ENCODE results near the gene MAP3K7. TPM values are rescaled to one million over a fixed set of nuclear protein-coding genes. Genes with fewer than 3 reads are reported as not detected.

MAP3K7 gene
- total and polyA plus RNA-seq, 4 donors = 5.5 to 17.2 (median 11.5) TPM

DNA sequence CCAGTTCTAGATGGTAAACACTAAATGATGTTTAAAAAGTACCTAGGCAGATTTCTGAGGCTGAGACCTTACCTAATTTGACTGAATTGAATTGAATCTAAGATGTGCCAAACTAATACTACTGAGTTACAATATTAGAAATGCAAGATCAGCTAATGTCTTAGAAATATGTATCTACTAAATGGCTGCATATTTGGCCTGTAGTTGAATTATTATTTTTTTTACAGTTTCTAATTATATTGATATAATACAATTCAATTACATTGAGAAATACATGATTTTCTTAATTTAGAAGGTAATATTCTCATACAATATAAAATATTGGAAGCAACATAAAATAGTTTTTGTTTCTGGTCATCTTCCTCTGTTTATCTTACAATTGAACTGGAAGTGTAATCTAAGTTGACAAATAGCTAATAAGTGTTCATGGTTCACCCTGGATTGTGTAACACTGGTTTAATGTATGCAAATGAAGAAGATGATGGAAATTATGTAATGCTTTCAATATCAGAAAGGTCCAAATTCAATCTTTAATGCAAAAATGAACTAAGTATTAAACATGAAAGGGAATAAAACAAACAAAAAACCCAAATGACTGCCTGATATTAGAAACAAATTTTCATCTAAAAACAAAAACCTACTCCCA lies 2.9 kb downstream of the MAP3K7 start:
- H3K36me3 ChIP-seq (ENCODE audit: control insufficient read depth in 4 of 4, insufficient read depth in 3 of 4, low read depth in 1 of 4, low read length in 3 of 4) = no peaks in the 10 kb centered on the region
- no peak overlapping the region for H3K27ac ChIP-seq (ENCODE audit: low read depth in 1 of 2, low read length in 2 of 2)
- no peak overlapping the region for H3K9ac ChIP-seq (ENCODE audit: low read depth in 1 of 2, low read length in 2 of 2)
- peaks cover 4 to 28% (median 21%) of the 10 kb centered on the region in 4 donors for H3K4me1 ChIP-seq (ENCODE audit: control insufficient read depth in 4 of 4, insufficient read depth in 4 of 4, low read length in 3 of 4)
- no peaks in the 10 kb centered on the region for H3K9me3 ChIP-seq (ENCODE audit: control insufficient read depth in 4 of 4, low read length in 3 of 4)
- no peak overlapping the region for H3K4me3 ChIP-seq (ENCODE audit: low read depth in 1 of 3, low read length in 3 of 3)
- no peaks in the 10 kb centered on the region for H3K27me3 ChIP-seq (ENCODE audit: control insufficient read depth in 4 of 4, insufficient read depth in 4 of 4, low read length in 3 of 4)
- TF ChIP-seq, protein P1, sequence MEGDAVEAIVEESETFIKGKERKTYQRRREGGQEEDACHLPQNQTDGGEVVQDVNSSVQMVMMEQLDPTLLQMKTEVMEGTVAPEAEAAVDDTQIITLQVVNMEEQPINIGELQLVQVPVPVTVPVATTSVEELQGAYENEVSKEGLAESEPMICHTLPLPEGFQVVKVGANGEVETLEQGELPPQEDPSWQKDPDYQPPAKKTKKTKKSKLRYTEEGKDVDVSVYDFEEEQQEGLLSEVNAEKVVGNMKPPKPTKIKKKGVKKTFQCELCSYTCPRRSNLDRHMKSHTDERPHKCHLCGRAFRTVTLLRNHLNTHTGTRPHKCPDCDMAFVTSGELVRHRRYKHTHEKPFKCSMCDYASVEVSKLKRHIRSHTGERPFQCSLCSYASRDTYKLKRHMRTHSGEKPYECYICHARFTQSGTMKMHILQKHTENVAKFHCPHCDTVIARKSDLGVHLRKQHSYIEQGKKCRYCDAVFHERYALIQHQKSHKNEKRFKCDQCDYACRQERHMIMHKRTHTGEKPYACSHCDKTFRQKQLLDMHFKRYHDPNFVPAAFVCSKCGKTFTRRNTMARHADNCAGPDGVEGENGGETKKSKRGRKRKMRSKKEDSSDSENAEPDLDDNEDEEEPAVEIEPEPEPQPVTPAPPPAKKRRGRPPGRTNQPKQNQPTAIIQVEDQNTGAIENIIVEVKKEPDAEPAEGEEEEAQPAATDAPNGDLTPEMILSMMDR (IDR thresholded peaks at IDR 0.05; ENCODE audit: low read depth, low read length, missing input control) = no peak
- no peak for TF ChIP-seq TAF1 (conservative IDR thresholded peaks at IDR 0.05)
- TF ChIP-seq, protein P2, sequence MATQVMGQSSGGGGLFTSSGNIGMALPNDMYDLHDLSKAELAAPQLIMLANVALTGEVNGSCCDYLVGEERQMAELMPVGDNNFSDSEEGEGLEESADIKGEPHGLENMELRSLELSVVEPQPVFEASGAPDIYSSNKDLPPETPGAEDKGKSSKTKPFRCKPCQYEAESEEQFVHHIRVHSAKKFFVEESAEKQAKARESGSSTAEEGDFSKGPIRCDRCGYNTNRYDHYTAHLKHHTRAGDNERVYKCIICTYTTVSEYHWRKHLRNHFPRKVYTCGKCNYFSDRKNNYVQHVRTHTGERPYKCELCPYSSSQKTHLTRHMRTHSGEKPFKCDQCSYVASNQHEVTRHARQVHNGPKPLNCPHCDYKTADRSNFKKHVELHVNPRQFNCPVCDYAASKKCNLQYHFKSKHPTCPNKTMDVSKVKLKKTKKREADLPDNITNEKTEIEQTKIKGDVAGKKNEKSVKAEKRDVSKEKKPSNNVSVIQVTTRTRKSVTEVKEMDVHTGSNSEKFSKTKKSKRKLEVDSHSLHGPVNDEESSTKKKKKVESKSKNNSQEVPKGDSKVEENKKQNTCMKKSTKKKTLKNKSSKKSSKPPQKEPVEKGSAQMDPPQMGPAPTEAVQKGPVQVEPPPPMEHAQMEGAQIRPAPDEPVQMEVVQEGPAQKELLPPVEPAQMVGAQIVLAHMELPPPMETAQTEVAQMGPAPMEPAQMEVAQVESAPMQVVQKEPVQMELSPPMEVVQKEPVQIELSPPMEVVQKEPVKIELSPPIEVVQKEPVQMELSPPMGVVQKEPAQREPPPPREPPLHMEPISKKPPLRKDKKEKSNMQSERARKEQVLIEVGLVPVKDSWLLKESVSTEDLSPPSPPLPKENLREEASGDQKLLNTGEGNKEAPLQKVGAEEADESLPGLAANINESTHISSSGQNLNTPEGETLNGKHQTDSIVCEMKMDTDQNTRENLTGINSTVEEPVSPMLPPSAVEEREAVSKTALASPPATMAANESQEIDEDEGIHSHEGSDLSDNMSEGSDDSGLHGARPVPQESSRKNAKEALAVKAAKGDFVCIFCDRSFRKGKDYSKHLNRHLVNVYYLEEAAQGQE (IDR thresholded peaks at IDR 0.05) = no peak
- DNase-seq (ENCODE audit: low spot score) = no peak

DNA sequence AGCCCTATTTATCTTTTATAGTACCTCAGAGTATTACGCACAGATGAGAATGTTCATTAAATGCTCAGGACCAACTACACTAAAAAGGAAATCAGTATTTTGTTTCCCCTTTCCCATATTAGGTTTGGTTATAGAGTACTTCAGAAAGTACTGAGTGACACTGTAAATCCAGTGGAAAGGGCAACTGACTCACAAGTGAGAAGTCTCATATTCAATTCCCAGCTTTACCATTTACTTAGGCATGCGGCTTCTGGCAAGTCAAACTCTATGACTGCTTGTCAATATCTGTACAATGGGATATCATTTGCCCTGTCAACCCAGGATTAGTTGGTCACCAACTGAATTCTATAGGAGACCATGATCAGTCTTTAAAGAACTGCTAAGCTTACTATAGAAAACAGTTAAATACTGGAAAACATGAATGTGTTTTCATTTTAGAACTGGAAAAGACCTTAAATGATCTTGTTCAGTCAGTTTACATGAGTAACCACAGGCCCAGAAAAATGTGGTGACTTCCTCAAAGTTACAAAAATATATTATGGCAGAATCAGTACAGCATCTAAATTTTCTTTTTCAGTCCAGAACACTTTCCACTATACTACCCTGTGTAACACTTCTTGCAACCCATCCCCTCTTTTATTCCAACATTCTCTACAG lies 3.6 kb downstream of the MAP3K7 start:
- no peak overlapping the region for H3K4me3 ChIP-seq (ENCODE audit: low read depth in 1 of 3, low read length in 3 of 3)
- TF ChIP-seq EGR1 (IDR thresholded peaks at IDR 0.05; ENCODE audit: low read depth in 2 of 2) (no peak), HNF4A (conservative IDR thresholded peaks at IDR 0.05) (no peak), TAF1 (conservative IDR thresholded peaks at IDR 0.05) (no peak), FOXA2 (IDR thresholded peaks at IDR 0.05) (no peak), JUND (IDR thresholded peaks at IDR 0.05) (no peak), GABPA (IDR thresholded peaks at IDR 0.05 in 1 of 2, conservative IDR thresholded peaks at IDR 0.05 in 1 of 2) (no peak), YY1 (IDR thresholded peaks at IDR 0.05) (no peak), NR2F2 (IDR thresholded peaks at IDR 0.05) (no peak), HNF4G (IDR thresholded peaks at IDR 0.05) (no peak), SP1 (IDR thresholded peaks at IDR 0.05) (no peak), FOXA1 (IDR thresholded peaks at IDR 0.05) (no peak)
- TF ChIP-seq, protein P3, sequence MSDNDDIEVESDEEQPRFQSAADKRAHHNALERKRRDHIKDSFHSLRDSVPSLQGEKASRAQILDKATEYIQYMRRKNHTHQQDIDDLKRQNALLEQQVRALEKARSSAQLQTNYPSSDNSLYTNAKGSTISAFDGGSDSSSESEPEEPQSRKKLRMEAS (IDR thresholded peaks at IDR 0.05) = no peak
- TF ChIP-seq, protein P4, sequence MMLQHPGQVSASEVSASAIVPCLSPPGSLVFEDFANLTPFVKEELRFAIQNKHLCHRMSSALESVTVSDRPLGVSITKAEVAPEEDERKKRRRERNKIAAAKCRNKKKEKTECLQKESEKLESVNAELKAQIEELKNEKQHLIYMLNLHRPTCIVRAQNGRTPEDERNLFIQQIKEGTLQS (IDR thresholded peaks at IDR 0.05) = no peak
- TF ChIP-seq, protein P5, sequence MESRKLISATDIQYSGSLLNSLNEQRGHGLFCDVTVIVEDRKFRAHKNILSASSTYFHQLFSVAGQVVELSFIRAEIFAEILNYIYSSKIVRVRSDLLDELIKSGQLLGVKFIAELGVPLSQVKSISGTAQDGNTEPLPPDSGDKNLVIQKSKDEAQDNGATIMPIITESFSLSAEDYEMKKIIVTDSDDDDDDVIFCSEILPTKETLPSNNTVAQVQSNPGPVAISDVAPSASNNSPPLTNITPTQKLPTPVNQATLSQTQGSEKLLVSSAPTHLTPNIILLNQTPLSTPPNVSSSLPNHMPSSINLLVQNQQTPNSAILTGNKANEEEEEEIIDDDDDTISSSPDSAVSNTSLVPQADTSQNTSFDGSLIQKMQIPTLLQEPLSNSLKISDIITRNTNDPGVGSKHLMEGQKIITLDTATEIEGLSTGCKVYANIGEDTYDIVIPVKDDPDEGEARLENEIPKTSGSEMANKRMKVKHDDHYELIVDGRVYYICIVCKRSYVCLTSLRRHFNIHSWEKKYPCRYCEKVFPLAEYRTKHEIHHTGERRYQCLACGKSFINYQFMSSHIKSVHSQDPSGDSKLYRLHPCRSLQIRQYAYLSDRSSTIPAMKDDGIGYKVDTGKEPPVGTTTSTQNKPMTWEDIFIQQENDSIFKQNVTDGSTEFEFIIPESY (IDR thresholded peaks at IDR 0.05) = no peak
- TF ChIP-seq, protein P1 (IDR thresholded peaks at IDR 0.05; ENCODE audit: low read depth, low read length, missing input control) = no peak
- TF ChIP-seq, protein P2 (IDR thresholded peaks at IDR 0.05) = no peak
- 98% methylated on average over 2 of the region's 2 CpGs for WGBS

More for the DNA sequence above, 3.6 kb downstream of the MAP3K7 start:
- Histone ChIP-seq H3K27ac (ENCODE audit: low read depth in 1 of 2, low read length in 2 of 2) (no peak overlapping the region), H3K36me3 (ENCODE audit: control insufficient read depth in 4 of 4, insufficient read depth in 3 of 4, low read depth in 1 of 4, low read length in 3 of 4) (no peaks in the 10 kb centered on the region), H3K9ac (ENCODE audit: low read depth in 1 of 2, low read length in 2 of 2) (no peak overlapping the region), H3K27me3 (ENCODE audit: control insufficient read depth in 4 of 4, insufficient read depth in 4 of 4, low read length in 3 of 4) (no peaks in the 10 kb centered on the region), H3K4me1 (ENCODE audit: control insufficient read depth in 4 of 4, insufficient read depth in 4 of 4, low read length in 3 of 4) (peaks cover 4 to 28% (median 21%) of the 10 kb centered on the region in 4 donors), H3K9me3 (ENCODE audit: control insufficient read depth in 4 of 4, low read length in 3 of 4) (no peaks in the 10 kb centered on the region)
- DNase-seq (ENCODE audit: low spot score) = no peak

Data from liver (tissue), 9 donors.